PC-9 (cell line): ENCODE measurements around the gene CEP83. TPM values are rescaled to one million over a fixed set of nuclear protein-coding genes. Genes with fewer than 3 reads are reported as not detected.

Experiments used
- BruUV-seq: library from RNA; stranded (reverse); fragments of 400-500 nt; replicated peaks from 2 replicates; lab custom pipeline; 2021; lab: Mats Ljungman, UMichigan
- CTCF ChIA-PET: fragments of 300-600 bp; sonication (Branson Sonifier 250); formaldehyde crosslinking; loops from one replicate; lab custom pipeline; 2022; ENCODE audit warnings: antibody characterized with exemption; lab: Charles Lee
- POLR2A ChIA-PET: fragments of 300-600 bp; sonication (Branson Sonifier 250); formaldehyde crosslinking; loops from one replicate; lab custom pipeline; 2022; ENCODE audit warnings: antibody characterized with exemption; ENCODE audit not compliant: unreplicated experiment; lab: Charles Lee
- DNase-seq, 2 experiments: peaks; one replicate each; pipeline versions ENCODE4 v3.0.0 to v3.0.0-alpha.2; 2015 to 2022; ENCODE audit warnings: mixed read lengths in 1 of 2
- H2AFZ ChIP-seq: fragments of 200-600 bp; sonication (generic); 2 replicates; pipeline ENCODE4 v1.8.1; 2017; ENCODE audit warnings: antibody characterized with exemption
- H3F3A ChIP-seq: fragments of 200-600 bp; sonication (generic); 2 replicates; pipeline ENCODE4 v1.8.1; 2017; ENCODE audit warnings: antibody characterized with exemption, mild to moderate bottlenecking, low read depth; ENCODE audit not compliant: insufficient read depth
- H3K27ac ChIP-seq: fragments of 200-600 bp; sonication (generic); 2 replicates; pipeline ENCODE4 v1.6.1; 2016; ENCODE audit warnings: mixed run types
- H3K27me3 ChIP-seq: fragments of 200-600 bp; sonication (generic); 2 replicates; pipeline ENCODE4 v1.6.1; 2016; ENCODE audit warnings: low read depth, mixed run types; ENCODE audit not compliant: insufficient read depth
- H3K36me3 ChIP-seq: fragments of 200-600 bp; sonication (generic); 2 replicates; pipeline ENCODE4 v1.6.1; 2016; ENCODE audit warnings: low read depth, mixed run types
- H3K4me1 ChIP-seq: fragments of 200-600 bp; sonication (generic); replicated peaks from 2 replicates; pipeline ENCODE4 v1.6.1; 2016; ENCODE audit warnings: mixed run types; ENCODE audit not compliant: insufficient read depth
- H3K4me2 ChIP-seq: fragments of 200-600 bp; sonication (generic); 2 replicates; pipeline ENCODE4 v1.6.1; 2017; ENCODE audit warnings: mixed run types
- H3K4me3 ChIP-seq: fragments of 200-600 bp; sonication (generic); 2 replicates; pipeline ENCODE4 v1.6.1; 2016; ENCODE audit warnings: mixed run types
- H3K79me2 ChIP-seq: fragments of 200-600 bp; sonication (generic); 2 replicates; pipeline ENCODE4 v1.6.1; 2017; ENCODE audit warnings: low read depth, mixed run types
- H3K9me2 ChIP-seq: fragments of 200-600 bp; sonication (generic); 2 replicates; pipeline ENCODE4 v1.8.1; 2017; ENCODE audit warnings: mild to moderate bottlenecking; ENCODE audit not compliant: insufficient read depth
- H3K9me3 ChIP-seq: fragments of 200-600 bp; sonication (generic); 2 replicates; pipeline ENCODE4 v1.8.1; 2016; ENCODE audit warnings: low read depth; ENCODE audit not compliant: insufficient read depth
- H4K20me1 ChIP-seq: fragments of 200-600 bp; sonication (generic); 2 replicates; pipeline ENCODE4 v1.8.1; 2017; ENCODE audit not compliant: insufficient read depth
- CTCF ChIP-seq: fragments of 200-600 bp; sonication (generic); conservative IDR thresholded peaks from 2 replicates; pipeline ENCODE4 v1.6.1; 2017; ENCODE audit warnings: mixed run types, antibody characterized with exemption, mild to moderate bottlenecking, moderate library complexity
- EZH2 ChIP-seq: fragments of 200-600 bp; sonication (generic); IDR thresholded peaks from 2 replicates; pipeline ENCODE4 v1.8.0; 2017; ENCODE audit warnings: antibody characterized with exemption, low read depth
- intact Hi-C: fragments of 100-400 bp; cut with micrococcal nuclease; formaldehyde crosslinking; loops from one replicate; pipeline ENCODE4 v1.10.0; 2022; ENCODE audit not compliant: unreplicated experiment
- total RNA-seq: library from RNA; stranded (reverse); gene quantifications from 2 replicates; pipeline ENCODE4 v1.2.3, GENCODE V29; 2021

CEP83 gene
- total RNA-seq, 1 experiment from 2014 or later: 19.6 TPM

- no peaks in the 10 kb centered on the region for H3K79me2 ChIP-seq
- TF ChIP-seq EZH2 (no peak), CTCF (no peak)
- ChIA-PET POLR2A (no interaction called here), CTCF (no interaction called here)
- H3K4me3 ChIP-seq: no peak overlapping the region
- H4K20me1 ChIP-seq: no peaks in the 10 kb centered on the region
- H3K9me2 ChIP-seq: no peaks in the 10 kb centered on the region
- H3K4me1 ChIP-seq: no peaks in the 10 kb centered on the region
- intact Hi-C loops: no loop called here
- H3F3A ChIP-seq: no peaks in the 10 kb centered on the region
- H2AFZ ChIP-seq: no peak overlapping the region
- BruUV-seq: no TSS peak
- DNase-seq: no peak
- H3K27ac ChIP-seq: no peak overlapping the region
- no peaks in the 10 kb centered on the region for H3K27me3 ChIP-seq
- no peak overlapping the region for H3K4me2 ChIP-seq
- no peaks in the 10 kb centered on the region for H3K9me3 ChIP-seq
- no peaks in the 10 kb centered on the region for H3K36me3 ChIP-seq
Observed at GRCh38 chr12:94495445-94496115, 35.9 kb upstream of the CEP83 start.

- Histone ChIP-seq H3K79me2 (no peaks in the 10 kb centered on the region), H2AFZ (no peak overlapping the region), H3K36me3 (no peaks in the 10 kb centered on the region), H3K4me1 (no peaks in the 10 kb centered on the region), H4K20me1 (no peaks in the 10 kb centered on the region), H3K4me3 (no peak overlapping the region), H3K27ac (no peak overlapping the region), H3K9me3 (no peaks in the 10 kb centered on the region), H3K9me2 (no peaks in the 10 kb centered on the region), H3K27me3 (no peaks in the 10 kb centered on the region), H3F3A (no peaks in the 10 kb centered on the region), H3K4me2 (no peak overlapping the region)
- TF ChIP-seq EZH2 (no peak), CTCF (no peak)
- CTCF ChIA-PET: no interaction called here
- BruUV-seq: no TSS peak
- POLR2A ChIA-PET: no interaction called here
- no peak for DNase-seq
- intact Hi-C loops: no loop called here
Observed at GRCh38 chr12:94491489-94491888, 31.8 kb upstream of the CEP83 start.

- H3K27me3 ChIP-seq: no peaks in the 10 kb centered on the region
- H2AFZ ChIP-seq: no peak overlapping the region
- no TSS peak for BruUV-seq
- H3K79me2 ChIP-seq: no peaks in the 10 kb centered on the region
- no peak overlapping the region for H3K4me3 ChIP-seq
- no peaks in the 10 kb centered on the region for H3K4me1 ChIP-seq
- intact Hi-C loops: no loop called here
- no peak overlapping the region for H3K4me2 ChIP-seq
- ChIA-PET POLR2A (no interaction called here), CTCF (no interaction called here)
- DNase-seq: no peak
- no peaks in the 10 kb centered on the region for H4K20me1 ChIP-seq
- TF ChIP-seq EZH2 (no peak), CTCF (no peak)
- H3K36me3 ChIP-seq: no peaks in the 10 kb centered on the region
- no peak overlapping the region for H3K27ac ChIP-seq
- H3F3A ChIP-seq: no peaks in the 10 kb centered on the region
- no peaks in the 10 kb centered on the region for H3K9me2 ChIP-seq
- H3K9me3 ChIP-seq: no peaks in the 10 kb centered on the region
Observed at GRCh38 chr12:94488463-94488862, 28.8 kb upstream of the CEP83 start.
